ENCODE results near the gene P4HA1.

- no peak for TF ChIP-seq ZFP3 (CRISPR knock-in tag; IDR thresholded peaks at IDR 0.05)
- no peak for TF ChIP-seq PATZ1 (CRISPR knock-in tag; IDR thresholded peaks at IDR 0.05; ENCODE audit: borderline replicate concordance)
- TF ChIP-seq TCF4 (CRISPR knock-in tag; IDR thresholded peaks at IDR 0.05; ENCODE audit: borderline replicate concordance): no peak
- TF ChIP-seq, protein P1, sequence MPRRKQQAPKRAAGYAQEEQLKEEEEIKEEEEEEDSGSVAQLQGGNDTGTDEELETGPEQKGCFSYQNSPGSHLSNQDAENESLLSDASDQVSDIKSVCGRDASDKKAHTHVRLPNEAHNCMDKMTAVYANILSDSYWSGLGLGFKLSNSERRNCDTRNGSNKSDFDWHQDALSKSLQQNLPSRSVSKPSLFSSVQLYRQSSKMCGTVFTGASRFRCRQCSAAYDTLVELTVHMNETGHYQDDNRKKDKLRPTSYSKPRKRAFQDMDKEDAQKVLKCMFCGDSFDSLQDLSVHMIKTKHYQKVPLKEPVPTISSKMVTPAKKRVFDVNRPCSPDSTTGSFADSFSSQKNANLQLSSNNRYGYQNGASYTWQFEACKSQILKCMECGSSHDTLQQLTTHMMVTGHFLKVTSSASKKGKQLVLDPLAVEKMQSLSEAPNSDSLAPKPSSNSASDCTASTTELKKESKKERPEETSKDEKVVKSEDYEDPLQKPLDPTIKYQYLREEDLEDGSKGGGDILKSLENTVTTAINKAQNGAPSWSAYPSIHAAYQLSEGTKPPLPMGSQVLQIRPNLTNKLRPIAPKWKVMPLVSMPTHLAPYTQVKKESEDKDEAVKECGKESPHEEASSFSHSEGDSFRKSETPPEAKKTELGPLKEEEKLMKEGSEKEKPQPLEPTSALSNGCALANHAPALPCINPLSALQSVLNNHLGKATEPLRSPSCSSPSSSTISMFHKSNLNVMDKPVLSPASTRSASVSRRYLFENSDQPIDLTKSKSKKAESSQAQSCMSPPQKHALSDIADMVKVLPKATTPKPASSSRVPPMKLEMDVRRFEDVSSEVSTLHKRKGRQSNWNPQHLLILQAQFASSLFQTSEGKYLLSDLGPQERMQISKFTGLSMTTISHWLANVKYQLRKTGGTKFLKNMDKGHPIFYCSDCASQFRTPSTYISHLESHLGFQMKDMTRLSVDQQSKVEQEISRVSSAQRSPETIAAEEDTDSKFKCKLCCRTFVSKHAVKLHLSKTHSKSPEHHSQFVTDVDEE (CRISPR knock-in tag; IDR thresholded peaks at IDR 0.05): no peak
These were observed 23.3 kb upstream of the P4HA1 start for GRCh38 chr10:73119952-73120351.

Measured in SK-N-SH treated with all-trans-retinoic acid at 6 μM for 48 hours (cell line).